KMS-11 (cell line): ENCODE results near the gene ENOSF1.
A peak's percentile ranks its signal among the peaks of the same experiment; 100 is the strongest.
"Not testable (repeated sequence)": the region's sequence is repeated elsewhere in the genome, so short reads cannot be mapped to it uniquely, and the experiment has no call there.

ENCODE experiments used
- H2AFZ ChIP-seq: fragments of 200-600 bp; sonication (generic); 2 replicates; pipeline ENCODE4 v1.6.1; 2016; ENCODE audit warnings: antibody characterized with exemption, mixed run types, low read depth
- H3K27ac ChIP-seq: fragments of 200-600 bp; sonication (generic); 2 replicates; pipeline ENCODE4 v1.6.1; 2016; ENCODE audit warnings: mild to moderate bottlenecking, mixed run types
- H3K27me3 ChIP-seq: fragments of 200-600 bp; sonication (generic); 2 replicates; pipeline ENCODE4 v1.6.1; 2017; ENCODE audit warnings: mild to moderate bottlenecking, low read depth, mixed run types, moderate library complexity; ENCODE audit not compliant: insufficient read depth
- H3K36me3 ChIP-seq: fragments of 200-600 bp; sonication (generic); 2 replicates; pipeline ENCODE4 v1.6.1; 2017; ENCODE audit warnings: mild to moderate bottlenecking, mixed run types; ENCODE audit not compliant: insufficient read depth
- H3K4me1 ChIP-seq: fragments of 200-600 bp; sonication (generic); 2 replicates; pipeline ENCODE4 v1.6.1; 2016; ENCODE audit warnings: mild to moderate bottlenecking, low read depth, mixed run types; ENCODE audit not compliant: poor library complexity, severe bottlenecking
- H3K4me2 ChIP-seq: fragments of 200-600 bp; sonication (generic); 2 replicates; pipeline ENCODE4 v1.7.0; 2016; ENCODE audit warnings: mild to moderate bottlenecking, mixed run types
- H3K4me3 ChIP-seq: fragments of 200-600 bp; sonication (generic); IDR thresholded peaks from 2 replicates; pipeline ENCODE4 v1.6.1; 2017; ENCODE audit warnings: low read depth, low read length, mixed read lengths; ENCODE audit not compliant: insufficient read depth
- H3K79me2 ChIP-seq: fragments of 200-600 bp; sonication (generic); 2 replicates; pipeline ENCODE4 v1.6.1; 2016; ENCODE audit warnings: low read depth, mixed run types; ENCODE audit not compliant: insufficient read depth
- H3K9ac ChIP-seq: fragments of 200-600 bp; sonication (generic); 2 replicates; pipeline ENCODE4 v1.6.1; 2016; ENCODE audit warnings: mild to moderate bottlenecking, mixed run types
- H4K20me1 ChIP-seq: fragments of 200-600 bp; sonication (generic); 2 replicates; pipeline ENCODE4 v1.6.1; 2016; ENCODE audit warnings: mild to moderate bottlenecking, mixed run types; ENCODE audit not compliant: insufficient read depth
- CTCF ChIP-seq: fragments of 200-600 bp; sonication (generic); conservative IDR thresholded peaks from 2 replicates; pipeline ENCODE4 v1.6.1; 2017; ENCODE audit warnings: low read depth, mild to moderate bottlenecking, antibody characterized with exemption, low read length, moderate library complexity, mixed read lengths

ENOSF1 gene

GRCh38 chr18:731185-731584 lies 18.8 kb upstream of the ENOSF1 start:
- H3K27ac ChIP-seq, result no peak overlapping the region
- no peak for TF ChIP-seq CTCF
- H4K20me1 ChIP-seq, result no peaks in the 10 kb centered on the region
- no peaks in the 10 kb centered on the region for H3K79me2 ChIP-seq
- H3K36me3 ChIP-seq, result no peaks in the 10 kb centered on the region
- H3K27me3 ChIP-seq, result no peaks in the 10 kb centered on the region
- H3K4me3 ChIP-seq, result no peak overlapping the region
- no peak overlapping the region for H3K9ac ChIP-seq
- no peak overlapping the region for H3K4me2 ChIP-seq
- peaks cover 2% of the 10 kb centered on the region for H3K4me1 ChIP-seq
- H2AFZ ChIP-seq, result no peak overlapping the region

GRCh38 chr18:730692-731091 lies 18.3 kb upstream of the ENOSF1 start:
- H3K79me2 ChIP-seq, result no peaks in the 10 kb centered on the region
- H3K27ac ChIP-seq, result no peak overlapping the region
- peaks cover 2% of the 10 kb centered on the region for H3K4me1 ChIP-seq
- no peak overlapping the region for H2AFZ ChIP-seq
- H3K36me3 ChIP-seq, result no peaks in the 10 kb centered on the region
- no peak overlapping the region for H3K4me2 ChIP-seq
- H4K20me1 ChIP-seq, result no peaks in the 10 kb centered on the region
- H3K27me3 ChIP-seq, result no peaks in the 10 kb centered on the region
- H3K9ac ChIP-seq, result no peak overlapping the region
- no peak for TF ChIP-seq CTCF
- no peak overlapping the region for H3K4me3 ChIP-seq

- TF ChIP-seq CTCF, result peak; percentile 53
- H3K27ac ChIP-seq, H3K27me3 ChIP-seq, H3K4me2 ChIP-seq, H3K79me2 ChIP-seq, H3K9ac ChIP-seq, H3K36me3 ChIP-seq, H2AFZ ChIP-seq, H3K4me1 ChIP-seq, H3K4me3 ChIP-seq, H4K20me1 ChIP-seq: not testable (repeated sequence)
Measured at GRCh38 chr18:730120-730519, 17.7 kb upstream of the ENOSF1 start.

- TF ChIP-seq CTCF, result no peak
- H3K79me2 ChIP-seq, result no peaks in the 10 kb centered on the region
- H3K36me3 ChIP-seq, result no peaks in the 10 kb centered on the region
- no peaks in the 10 kb centered on the region for H3K27me3 ChIP-seq
- H2AFZ ChIP-seq, result no peak overlapping the region
- peaks cover under 1% of the 10 kb centered on the region for H3K4me1 ChIP-seq
- H3K27ac ChIP-seq, result no peak overlapping the region
- H3K4me2 ChIP-seq, result no peak overlapping the region
- no peaks in the 10 kb centered on the region for H4K20me1 ChIP-seq
- no peak overlapping the region for H3K9ac ChIP-seq
- no peak overlapping the region for H3K4me3 ChIP-seq
Measured at GRCh38 chr18:725646-726045, 13.2 kb upstream of the ENOSF1 start.
